Measurements from ENCODE around the gene SHC4.

DNA sequence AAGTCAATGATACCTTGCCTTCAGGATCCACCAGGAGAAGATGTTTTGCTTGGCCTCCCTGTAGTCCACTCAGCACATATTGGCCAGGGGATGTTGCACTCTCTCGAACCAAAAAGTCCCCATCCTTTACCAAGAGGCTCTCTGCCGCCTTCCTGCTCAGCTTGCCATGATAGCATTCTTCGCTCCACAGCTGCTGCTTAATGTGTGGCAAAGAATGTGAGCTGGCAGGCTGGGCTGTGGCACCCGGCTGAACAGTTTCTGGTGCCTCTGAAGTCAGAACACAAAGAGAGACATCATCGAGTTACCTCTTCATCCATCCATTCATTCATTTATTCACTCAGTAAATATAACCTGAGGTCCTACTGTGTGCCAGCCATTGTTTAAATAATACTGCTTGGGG is 129.0 kb downstream of the SHC4 start:
- TF ChIP-seq, protein P1, sequence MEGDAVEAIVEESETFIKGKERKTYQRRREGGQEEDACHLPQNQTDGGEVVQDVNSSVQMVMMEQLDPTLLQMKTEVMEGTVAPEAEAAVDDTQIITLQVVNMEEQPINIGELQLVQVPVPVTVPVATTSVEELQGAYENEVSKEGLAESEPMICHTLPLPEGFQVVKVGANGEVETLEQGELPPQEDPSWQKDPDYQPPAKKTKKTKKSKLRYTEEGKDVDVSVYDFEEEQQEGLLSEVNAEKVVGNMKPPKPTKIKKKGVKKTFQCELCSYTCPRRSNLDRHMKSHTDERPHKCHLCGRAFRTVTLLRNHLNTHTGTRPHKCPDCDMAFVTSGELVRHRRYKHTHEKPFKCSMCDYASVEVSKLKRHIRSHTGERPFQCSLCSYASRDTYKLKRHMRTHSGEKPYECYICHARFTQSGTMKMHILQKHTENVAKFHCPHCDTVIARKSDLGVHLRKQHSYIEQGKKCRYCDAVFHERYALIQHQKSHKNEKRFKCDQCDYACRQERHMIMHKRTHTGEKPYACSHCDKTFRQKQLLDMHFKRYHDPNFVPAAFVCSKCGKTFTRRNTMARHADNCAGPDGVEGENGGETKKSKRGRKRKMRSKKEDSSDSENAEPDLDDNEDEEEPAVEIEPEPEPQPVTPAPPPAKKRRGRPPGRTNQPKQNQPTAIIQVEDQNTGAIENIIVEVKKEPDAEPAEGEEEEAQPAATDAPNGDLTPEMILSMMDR (IDR thresholded peaks at IDR 0.05): no peak
- TF ChIP-seq POLR2A (IDR thresholded peaks at IDR 0.05): no peak

All from lower leg skin (tissue), 3 donors.